C4-2B (cell line): ENCODE results near the gene PTPRN2.

Source experiments
- CTCF ChIP-seq: fragments of 450-650 bp; conservative IDR thresholded peaks from 2 replicates; pipeline ENCODE4 v1.5.1; 2017; ENCODE audit warnings: mild to moderate bottlenecking
- ZFX ChIP-seq: fragments of 450-650 bp; IDR thresholded peaks from 2 replicates; pipeline ENCODE4 v1.6.1; 2017

GRCh38 chr7:158563051-158563450, 24.6 kb downstream of the PTPRN2 start:
- no peak for TF ChIP-seq CTCF
- TF ChIP-seq ZFX: no peak
